NCI-H1105 treated with DMSO at 0.1 percent for 48 hours (cell line): ENCODE measurements around the gene TSPY9.
"Not testable (repeated sequence)": the region's sequence is repeated elsewhere in the genome, so short reads cannot be mapped to it uniquely, and the experiment has no call there.

Source experiments
- DNase-seq: peaks from one replicate; lab custom pipeline; 2025; lab: John Stamatoyannopoulos, UW

Gene TSPY9

GRCh38 chrY:9486967-9487366, at the start of gene TSPY9:
Gene TSPY9, plus strand, starts transcription at chrY:9487267. Its CDS starts 46 bp downstream, at chrY:9487313.
- not testable (repeated sequence) for DNase-seq

- DNase-seq, result not testable (repeated sequence)
Measured at GRCh38 chrY:9466655-9467054, 20.4 kb upstream of the TSPY9 start, which contains the start of gene TSPY1. Gene TSPY1, plus strand, starts transcription at chrY:9466955. Its CDS starts 46 bp downstream, at chrY:9467001.

- DNase-seq, result not testable (repeated sequence)
Measured at GRCh38 chrY:9504396-9504795, 17.3 kb downstream of the TSPY9 start.

DNA sequence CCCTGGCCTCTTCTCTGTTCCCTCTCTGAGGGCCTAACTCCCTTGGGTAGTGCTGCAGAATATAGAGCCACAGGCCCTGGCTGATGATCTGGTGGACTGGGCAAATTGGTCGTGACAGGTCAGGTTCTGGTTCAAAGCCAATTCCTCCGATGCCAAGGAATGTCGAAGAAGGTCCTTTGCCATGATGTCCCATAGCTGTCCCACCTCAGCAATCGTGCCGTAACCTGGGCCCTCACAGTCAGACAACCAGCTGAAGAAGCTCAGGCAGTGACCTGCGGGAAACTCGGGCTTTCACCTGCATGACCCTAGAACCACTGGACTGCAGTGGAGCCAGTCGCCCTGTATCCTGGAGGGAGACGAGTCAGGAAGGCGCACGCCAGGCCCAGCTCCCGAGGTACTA, 29.2 kb downstream of the TSPY9 start:
- not testable (repeated sequence) for DNase-seq

DNA sequence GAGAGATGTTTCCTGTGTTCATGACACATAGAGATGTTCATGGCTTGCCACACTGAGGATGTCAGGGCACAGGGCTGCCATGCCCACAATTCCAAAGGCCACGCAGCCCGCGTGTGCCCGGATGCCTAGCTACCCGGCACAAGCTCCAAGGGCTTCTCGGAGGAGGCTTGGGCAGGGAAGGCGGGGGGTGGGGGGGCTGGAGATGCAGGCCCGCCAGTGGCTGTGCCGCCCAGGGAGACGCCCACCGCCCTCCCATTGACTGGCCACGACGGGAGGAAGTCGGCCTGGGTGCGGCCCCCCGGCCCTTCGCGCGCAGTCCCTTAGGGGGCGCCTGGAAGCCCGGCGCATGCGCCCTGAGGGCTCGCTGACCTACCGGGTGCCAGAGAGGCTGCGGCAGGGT, 40.5 kb downstream of the TSPY9 start, which contains the start of gene TSPY10:
Gene TSPY10, plus strand, starts transcription at position 301 of the 400 bp plus-strand sequence. Its CDS starts 46 bp downstream, at position 347.
- not testable (repeated sequence) for DNase-seq
